Mesangial cell (primary cell): ENCODE data around the gene HOATZ. TPM values are rescaled to one million over a fixed set of nuclear protein-coding genes. Genes with fewer than 3 reads are reported as not detected.

Source experiments
- total RNA-seq: library from RNA; depleted of rRNA; stranded (reverse); fragments of >200 nt; gene quantifications from 2 replicates; pipeline ENCODE4 v1.2.3, GENCODE V29; 2015

HOATZ gene
- 0.49 TPM in 1 of 2 replicates, not detected in the other for total RNA-seq

DNA sequence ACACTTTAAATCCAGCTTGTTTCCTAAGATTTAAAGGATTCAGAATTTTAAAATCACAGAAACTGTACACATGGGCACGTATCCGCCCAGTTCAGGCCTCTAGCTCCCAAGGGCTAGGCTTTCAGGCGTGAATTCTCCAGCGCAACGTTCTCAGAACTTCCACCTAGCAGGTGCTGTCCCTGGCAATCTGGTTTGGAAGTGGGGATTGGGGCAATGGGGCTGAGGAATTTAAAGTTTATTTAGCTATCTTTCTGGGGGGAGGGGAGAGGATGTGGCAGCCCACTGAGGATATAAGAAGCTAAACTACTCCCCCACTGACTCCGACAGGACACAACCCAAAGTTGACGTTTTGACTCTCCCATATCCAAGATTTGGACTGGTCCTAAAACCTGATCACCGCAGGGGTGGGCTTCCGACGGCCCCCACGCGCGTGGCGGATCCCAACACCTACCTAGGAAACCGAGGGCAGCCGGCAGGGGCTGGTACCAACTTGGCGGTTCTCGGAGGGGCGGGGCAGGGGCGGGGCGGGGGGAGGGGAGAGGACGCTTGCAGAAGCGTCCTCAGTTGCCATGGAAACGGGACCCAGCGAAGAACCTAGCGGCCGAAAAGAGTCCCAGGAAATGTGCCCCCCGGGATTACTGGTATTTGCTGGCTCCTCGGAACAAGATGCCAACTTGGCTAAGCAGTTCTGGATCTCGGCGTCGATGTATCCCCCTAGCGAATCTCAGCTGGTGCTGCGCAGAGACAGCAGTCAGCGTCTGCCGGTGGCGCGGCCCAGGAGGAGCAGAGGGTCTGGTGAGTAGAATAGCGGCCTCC lies at the start of gene HOATZ:
TSS of gene HOATZ (plus strand) at position 563 of the 816 bp plus-strand sequence. CDS start at position 570, 7 bp downstream.

DNA sequence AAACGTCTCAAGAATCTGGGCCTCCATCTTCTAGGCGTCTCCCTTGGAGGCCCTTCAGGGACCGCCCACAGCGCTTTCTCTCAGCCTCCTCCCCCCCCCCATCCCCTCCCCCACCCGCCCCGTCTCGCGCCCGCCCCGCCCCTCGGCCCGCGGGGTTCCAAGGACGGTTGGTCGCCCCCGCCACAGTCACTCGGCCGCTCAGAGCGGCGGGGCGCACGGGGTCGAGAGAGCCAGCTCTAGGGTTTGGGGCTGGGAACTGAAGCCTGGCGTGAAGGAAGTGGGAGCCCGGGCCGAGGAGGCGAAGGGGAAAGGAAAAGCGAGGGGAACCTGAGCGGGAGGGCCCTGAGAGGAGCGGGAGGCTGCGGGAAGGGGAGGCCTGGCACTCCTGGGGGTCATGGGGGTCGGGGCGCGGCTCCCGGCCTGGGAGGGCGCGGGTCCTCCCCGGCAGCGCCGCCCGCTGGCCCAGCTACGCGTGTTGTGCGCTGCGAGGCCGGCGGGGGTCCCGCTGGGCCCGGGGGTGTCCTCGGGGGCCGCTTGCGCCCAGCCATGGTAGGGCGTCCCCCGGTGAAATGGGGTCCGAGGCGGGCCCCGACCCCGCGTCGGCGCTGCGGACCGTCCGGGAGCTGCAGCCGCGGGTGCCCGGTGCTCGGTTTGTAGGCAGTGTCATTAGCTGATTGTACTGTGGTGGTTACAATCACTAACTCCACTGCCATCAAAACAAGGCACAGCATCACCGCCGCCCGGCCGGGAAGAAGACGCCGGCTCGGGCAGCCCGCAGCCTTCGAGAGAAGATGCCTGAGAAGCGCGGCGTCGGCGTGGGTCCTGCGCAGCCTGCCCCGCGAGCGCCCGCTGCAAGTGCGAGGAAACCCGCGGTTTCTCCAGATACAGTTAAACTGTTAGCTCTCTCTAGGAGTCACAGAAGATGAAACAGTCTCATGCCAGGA lies 2.0 kb upstream of the HOATZ start, which contains the start of gene BTG4:
TSS of gene BTG4 (minus strand) at position 91 of the 944 bp plus-strand sequence. CDS start 13,610 bp downstream, outside the sequence.

GRCh38 chr11:111540114-111540936 lies 25.7 kb downstream of the HOATZ start, which contains the start of gene LAYN:
LAYN (plus strand) TSS chr11:111540720; CDS start chr11:111540844, 124 bp downstream.

Other genes with a start within 250 kb of the HOATZ start
- gene POU2AF3, start 216.2 kb upstream of the HOATZ start, total RNA-seq = 0.25 and 0.33 TPM in 2 replicates
- not detected in 2 replicates for gene POU2AF1, start 135.5 kb upstream of the HOATZ start, total RNA-seq
- 0.16 TPM in 1 of 2 replicates, not detected in the other for gene BTG4, start 2.4 kb upstream of the HOATZ start, total RNA-seq
- gene LAYN, start 25.9 kb downstream of the HOATZ start, total RNA-seq = 14.3 and 18.5 TPM in 2 replicates
- 8.6 and 13.4 TPM in 2 replicates for gene SIK2, start 87.7 kb downstream of the HOATZ start, total RNA-seq